B cell (primary cell): Measurements from ENCODE around the gene ZNF579. TPM values are rescaled to one million over a fixed set of nuclear protein-coding genes. Genes with fewer than 3 reads are reported as not detected.

ENCODE experiments used
- ATAC-seq: fragments of 200-7000 bp; cut with Tn5 transposase; one replicate; pipeline ENCODE4 v1.10.0; 2021; ENCODE audit warnings: low read depth, mild to moderate bottlenecking, moderate number of reproducible peaks, moderate library complexity
- CTCF ChIA-PET: fragments of 350-600 bp; sonication (Branson Sonifier 250); formaldehyde crosslinking; loops from one replicate; lab custom pipeline; 2021; ENCODE audit warnings: antibody characterized with exemption, inconsistent platforms; lab: Charles Lee
- POLR2A ChIA-PET: fragments of 350-600 bp; sonication (Branson Sonifier 250); formaldehyde crosslinking; loops from one replicate; lab custom pipeline; 2021; ENCODE audit warnings: antibody characterized with exemption; lab: Charles Lee
- DNase-seq: peaks from one replicate; pipeline ENCODE4 v3.0.0; 2013
- H2AFZ ChIP-seq: 2 replicates; pipeline ENCODE4 v1.6.1; 2012; ENCODE audit warnings: mild to moderate bottlenecking, low read depth, low read length; ENCODE audit not compliant: insufficient read depth, poor library complexity, severe bottlenecking
- H3K27ac ChIP-seq, 2 donors: 1 replicate in 1 of 2; 2 replicates in 1 of 2; pipeline ENCODE4 v1.5.1; 2012 to 2013; ENCODE audit warnings: low read length in 2 of 2, mild to moderate bottlenecking in 2 of 2, moderate library complexity in 1 of 2
- H3K27me3 ChIP-seq, 4 experiments: fragments of 200-600 bp in 1 of 4; sonication (generic) in 1 of 4; replicated peaks in 1 of 4; 1 replicate in 2 of 4; 2 replicates in 2 of 4; pipeline versions ENCODE4 v1.6.1 to v1.7.0; 2013 to 2016; ENCODE audit warnings: low read length in 3 of 4, mild to moderate bottlenecking in 2 of 4, mixed read lengths in 1 of 4, moderate library complexity in 1 of 4; ENCODE audit not compliant: insufficient read depth in 4 of 4, control insufficient read depth in 3 of 4; ENCODE audit errors: control extremely low read depth in 1 of 4
- H3K36me3 ChIP-seq, 2 experiments: replicated peaks in 1 of 2; 1 replicate in 1 of 2; 2 replicates in 1 of 2; pipeline versions ENCODE4 v1.6.1 to v1.7.1; 2013; ENCODE audit warnings: low read length in 1 of 2; ENCODE audit not compliant: insufficient read depth in 2 of 2, control insufficient read depth in 1 of 2; ENCODE audit errors: control extremely low read depth in 1 of 2, extremely low read depth in 1 of 2
- H3K4me1 ChIP-seq, 2 donors: fragments of 200-600 bp in 1 of 2; sonication (generic) in 1 of 2; 1 replicate in 1 of 2; 2 replicates in 1 of 2; pipeline versions ENCODE4 v1.5.1 to v1.6.1; 2013 to 2017; ENCODE audit warnings: low read length in 2 of 2; ENCODE audit not compliant: control insufficient read depth in 2 of 2, insufficient read depth in 2 of 2
- H3K4me2 ChIP-seq: replicated peaks from 2 replicates; pipeline ENCODE3; 2012; ENCODE audit warnings: mild to moderate bottlenecking, low read depth, low read length; ENCODE audit not compliant: poor library complexity, severe bottlenecking
- H3K4me3 ChIP-seq, 5 experiments: fragments of 200-600 bp in 1 of 5; sonication (generic) in 1 of 5; 1 replicate in 3 of 5; 2 replicates in 2 of 5; pipeline versions ENCODE4 v1.5.1 to v1.7.0; 2011 to 2016; ENCODE audit warnings: low read length in 4 of 5, mild to moderate bottlenecking in 4 of 5, low read depth in 2 of 5, control low read depth in 1 of 5, moderate library complexity in 1 of 5; ENCODE audit not compliant: insufficient read depth in 1 of 5; ENCODE audit errors: control extremely low read depth in 1 of 5, extremely low read depth in 1 of 5
- H3K79me2 ChIP-seq: fragments of 200-600 bp; sonication (generic); one replicate; pipeline ENCODE4 v1.6.0; 2016; ENCODE audit warnings: low read length; ENCODE audit not compliant: control insufficient read depth, insufficient read depth
- H3K9ac ChIP-seq: fragments of 200-600 bp; sonication (generic); 2 replicates; pipeline ENCODE4 v1.6.1; 2017; ENCODE audit warnings: mild to moderate bottlenecking, low read length, moderate library complexity
- H3K9me3 ChIP-seq, 3 donors: one replicate each; pipeline versions ENCODE4 v1.6.1 to v1.7.1; 2013; ENCODE audit warnings: low read length in 2 of 3; ENCODE audit not compliant: control insufficient read depth in 2 of 3, insufficient read depth in 1 of 3; ENCODE audit errors: control extremely low read depth in 1 of 3
- H4K20me1 ChIP-seq: 2 replicates; pipeline ENCODE4 v1.6.0; 2012; ENCODE audit warnings: mild to moderate bottlenecking, low read length; ENCODE audit not compliant: insufficient read depth, control insufficient read depth, poor library complexity, severe bottlenecking
- H3K27ac Mint-ChIP-seq: one replicate; pipeline ENCODE4 v1.8.0; 2021; ENCODE audit warnings: mixed read lengths
- H3K27me3 Mint-ChIP-seq: one replicate; pipeline ENCODE4 v1.8.0; 2021; ENCODE audit warnings: mixed read lengths
- H3K4me1 Mint-ChIP-seq: one replicate; pipeline ENCODE4 v1.8.0; 2021; ENCODE audit warnings: mixed read lengths
- H3K4me3 Mint-ChIP-seq: one replicate; pipeline ENCODE4 v1.8.0; 2021; ENCODE audit warnings: mixed read lengths
- H3K9me3 Mint-ChIP-seq: one replicate; pipeline ENCODE4 v1.8.0; 2022; ENCODE audit warnings: mixed read lengths; ENCODE audit not compliant: insufficient read depth
- EZH2 ChIP-seq: IDR thresholded peaks from 2 replicates; pipeline ENCODE4 v1.6.1; 2012; ENCODE audit warnings: borderline replicate concordance, low read depth, mild to moderate bottlenecking, moderate library complexity, low read length; ENCODE audit not compliant: insufficient read depth, poor library complexity, severe bottlenecking
- WGBS: methylation state at CpG from one replicate; pipeline ENCODE4 v1.1.5; 2013; ENCODE audit warnings: missing lambda C conversion rate; ENCODE audit not compliant: insufficient coverage; 5-methylcytosine and 5-hydroxymethylcytosine counted together
- intact Hi-C: fragments of 100-400 bp; cut with micrococcal nuclease; formaldehyde crosslinking; loops from one replicate; pipeline ENCODE4 v1.10.0; 2022
- polyA plus RNA-seq: library from polyadenylated mRNA; depleted of rRNA; stranded (reverse); fragments of >200 nt; gene quantifications from 2 replicates; pipeline ENCODE4 v1.2.3, GENCODE V29; 2012
- total RNA-seq, 2 donors: library from RNA; stranded (reverse); fragments of 120-200 nt in 1 of 2; gene quantifications; 1 replicate in 1 of 2; 2 replicates in 1 of 2; pipeline versions ENCODE4 v1.2.3 to v1.2.4, GENCODE V29; 2013 to 2022
- TF ChIP-seq, protein P1 (sequence below): fragments of 200-600 bp; IDR thresholded peaks from one replicate; pipeline ENCODE4 v1.8.0; 2022; ENCODE audit warnings: antibody characterized with exemption, mild to moderate bottlenecking

ZNF579 gene
- total and polyA plus RNA-seq, 2 donors (not counting 1 experiment from before 2014, with no cell fraction given), result 3.7 to 10.3 TPM

- ATAC-seq (no peak), DNase-seq (no peak)
- Histone ChIP-seq H3K79me2 (no peaks in the 10 kb centered on the region), H2AFZ (no peak overlapping the region), H4K20me1 (no peaks in the 10 kb centered on the region), H3K9me3 (no peaks in the 10 kb centered on the region), H3K4me1 (no peaks in the 10 kb centered on the region), H3K4me3 (no peak overlapping the region), H3K27me3 (peaks cover 0 to 24% (median 4%) of the 10 kb centered on the region in 4 experiments), H3K4me2 (no peak overlapping the region), H3K36me3 (no peaks in the 10 kb centered on the region), H3K27ac (no peak overlapping the region), H3K9ac (no peak overlapping the region)
- H3K4me3 Mint-ChIP-seq, result no peak overlapping the region
- ChIA-PET CTCF (no interaction called here), POLR2A (no interaction called here)
- no peak overlapping the region for H3K27ac Mint-ChIP-seq
- intact Hi-C loops, result no loop called here
- 86% methylated on average over 20 of the region's 23 CpGs for WGBS
- no peaks in the 10 kb centered on the region for H3K4me1 Mint-ChIP-seq
- H3K27me3 Mint-ChIP-seq, result peaks cover 32% of the 10 kb centered on the region
- TF ChIP-seq, protein P1, sequence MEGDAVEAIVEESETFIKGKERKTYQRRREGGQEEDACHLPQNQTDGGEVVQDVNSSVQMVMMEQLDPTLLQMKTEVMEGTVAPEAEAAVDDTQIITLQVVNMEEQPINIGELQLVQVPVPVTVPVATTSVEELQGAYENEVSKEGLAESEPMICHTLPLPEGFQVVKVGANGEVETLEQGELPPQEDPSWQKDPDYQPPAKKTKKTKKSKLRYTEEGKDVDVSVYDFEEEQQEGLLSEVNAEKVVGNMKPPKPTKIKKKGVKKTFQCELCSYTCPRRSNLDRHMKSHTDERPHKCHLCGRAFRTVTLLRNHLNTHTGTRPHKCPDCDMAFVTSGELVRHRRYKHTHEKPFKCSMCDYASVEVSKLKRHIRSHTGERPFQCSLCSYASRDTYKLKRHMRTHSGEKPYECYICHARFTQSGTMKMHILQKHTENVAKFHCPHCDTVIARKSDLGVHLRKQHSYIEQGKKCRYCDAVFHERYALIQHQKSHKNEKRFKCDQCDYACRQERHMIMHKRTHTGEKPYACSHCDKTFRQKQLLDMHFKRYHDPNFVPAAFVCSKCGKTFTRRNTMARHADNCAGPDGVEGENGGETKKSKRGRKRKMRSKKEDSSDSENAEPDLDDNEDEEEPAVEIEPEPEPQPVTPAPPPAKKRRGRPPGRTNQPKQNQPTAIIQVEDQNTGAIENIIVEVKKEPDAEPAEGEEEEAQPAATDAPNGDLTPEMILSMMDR, result no peak
- no peak for TF ChIP-seq EZH2
- peaks cover 4% of the 10 kb centered on the region for H3K9me3 Mint-ChIP-seq
Measured at GRCh38 chr19:55544776-55545439, 35.7 kb downstream of the ZNF579 start.

DNA sequence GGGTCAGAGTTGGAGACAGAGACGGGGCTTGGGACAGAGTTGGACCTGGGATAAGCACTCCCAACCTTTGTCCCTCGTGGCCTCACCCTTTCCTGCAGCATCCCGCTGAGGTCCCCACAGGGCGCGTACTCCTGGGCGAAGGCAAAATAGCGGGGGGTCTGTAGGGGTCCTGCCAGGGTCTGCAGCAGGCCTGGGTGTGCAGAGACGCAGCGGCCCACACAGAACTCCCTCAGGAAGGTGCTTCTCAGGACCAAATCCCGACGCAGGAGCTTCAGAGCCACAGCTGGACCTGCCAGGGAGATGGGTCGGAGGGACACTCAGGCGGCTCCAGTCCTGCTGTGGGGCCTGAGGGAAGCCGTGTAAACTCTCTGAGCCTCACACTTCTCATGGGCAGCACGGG is 36.6 kb downstream of the ZNF579 start:
- no peaks in the 10 kb centered on the region for H3K9me3 ChIP-seq
- DNase-seq, result no peak
- no peaks in the 10 kb centered on the region for H3K4me1 ChIP-seq
- TF ChIP-seq, protein P1, result no peak
- TF ChIP-seq EZH2, result no peak
- 92% methylated on average over 13 of the region's 15 CpGs for WGBS
- Mint-ChIP-seq H3K4me1 (no peaks in the 10 kb centered on the region), H3K27ac (no peak overlapping the region), H3K27me3 (peaks cover 28% of the 10 kb centered on the region), H3K9me3 (peaks cover 4% of the 10 kb centered on the region), H3K4me3 (no peak overlapping the region)
- H3K9ac ChIP-seq, result no peak overlapping the region
- ChIA-PET CTCF (no interaction called here), POLR2A (no interaction called here)
- no peak overlapping the region for H3K4me3 ChIP-seq
- ATAC-seq, result no peak
- no peaks in the 10 kb centered on the region for H4K20me1 ChIP-seq
- H3K27me3 ChIP-seq, result peaks cover 0 to 24% (median 4%) of the 10 kb centered on the region in 4 experiments
- H2AFZ ChIP-seq, result no peak overlapping the region
- H3K36me3 ChIP-seq, result no peaks in the 10 kb centered on the region
- no peak overlapping the region for H3K4me2 ChIP-seq
- H3K79me2 ChIP-seq, result no peaks in the 10 kb centered on the region
- intact Hi-C loops, result no loop called here
- no peak overlapping the region for H3K27ac ChIP-seq
